Activated T-cell treated with anti-CD3 and anti-CD28 coated beads, Interleukin-2, amount 50 U/mL, for 72 hours (primary cell): ENCODE data around the gene TAAR6. TPM values are rescaled to one million over a fixed set of nuclear protein-coding genes. Genes with fewer than 3 reads are reported as not detected.
"Not testable (repeated sequence)": the region's sequence is repeated elsewhere in the genome, so short reads cannot be mapped to it uniquely, and the experiment has no call there.

ENCODE experiments used
- ATAC-seq, 2 donors: fragments of 150-1000 bp; cut with Tn5 transposase; replicated peaks in 1 of 2; 2 replicates each; pipeline ENCODE4 v1.10.0; 2021; ENCODE audit warnings: moderate library complexity in 2 of 2, mild to moderate bottlenecking in 1 of 2
- DNase-seq, 2 donors: peaks; one replicate each; pipeline ENCODE4 v3.0.0; 2021 to 2022; ENCODE audit warnings: mixed read lengths in 1 of 2
- H3K27ac Mint-ChIP-seq: one replicate; pipeline ENCODE4 v1.8.0; 2022; ENCODE audit warnings: mild to moderate bottlenecking, moderate library complexity, mixed read lengths
- H3K27me3 Mint-ChIP-seq: one replicate; pipeline ENCODE4 v1.8.0; 2022; ENCODE audit warnings: low read depth, mixed read lengths
- H3K36me3 Mint-ChIP-seq, 2 donors: one replicate each; pipeline ENCODE4 v1.8.0; 2022; ENCODE audit warnings: mixed read lengths in 2 of 2, mild to moderate bottlenecking in 1 of 2; ENCODE audit not compliant: insufficient read depth in 2 of 2
- H3K4me1 Mint-ChIP-seq: one replicate; pipeline ENCODE4 v1.8.0; 2022; ENCODE audit warnings: low read depth, mixed read lengths
- H3K4me3 Mint-ChIP-seq, 2 donors: one replicate each; pipeline ENCODE4 v1.8.0; 2022; ENCODE audit warnings: mild to moderate bottlenecking in 2 of 2, mixed read lengths in 2 of 2, moderate library complexity in 2 of 2
- H3K9me3 Mint-ChIP-seq, 2 donors: one replicate each; pipeline ENCODE4 v1.8.0; 2022; ENCODE audit warnings: mixed read lengths in 2 of 2
- total RNA-seq, 2 donors: library from RNA; stranded (reverse); gene quantifications; one replicate each; pipeline ENCODE4 v1.2.3, GENCODE V29; 2022

The TAAR6 gene
- total RNA-seq, 2 donors from 2014 or later: not detected

- peaks cover 37% of the 10 kb centered on the region for H3K27me3 Mint-ChIP-seq
- H3K27ac Mint-ChIP-seq, ATAC-seq, H3K9me3 Mint-ChIP-seq, H3K36me3 Mint-ChIP-seq, DNase-seq, H3K4me3 Mint-ChIP-seq, H3K4me1 Mint-ChIP-seq: not testable (repeated sequence)
Measured at GRCh38 chr6:132600900-132601299, 30.8 kb downstream of the TAAR6 start.

- no peaks in the 10 kb centered on the region for H3K36me3 Mint-ChIP-seq
- H3K27me3 Mint-ChIP-seq: peaks cover 31% of the 10 kb centered on the region
- DNase-seq: no peak
- no peak for ATAC-seq
- H3K4me3 Mint-ChIP-seq: no peak overlapping the region
- no peaks in the 10 kb centered on the region for H3K4me1 Mint-ChIP-seq
- no peaks in the 10 kb centered on the region for H3K9me3 Mint-ChIP-seq
- H3K27ac Mint-ChIP-seq: no peak overlapping the region
Measured at GRCh38 chr6:132604635-132605152, 34.6 kb downstream of the TAAR6 start.

GRCh38 chr6:132607544-132608233 is 37.6 kb downstream of the TAAR6 start:
- H3K9me3 Mint-ChIP-seq: no peaks in the 10 kb centered on the region
- ATAC-seq (no peak), DNase-seq (no peak)
- H3K4me3 Mint-ChIP-seq: no peak overlapping the region
- peaks cover 29% of the 10 kb centered on the region for H3K27me3 Mint-ChIP-seq
- no peaks in the 10 kb centered on the region for H3K36me3 Mint-ChIP-seq
- H3K27ac Mint-ChIP-seq: no peak overlapping the region
- no peaks in the 10 kb centered on the region for H3K4me1 Mint-ChIP-seq

GRCh38 chr6:132611616-132612015 is 41.5 kb downstream of the TAAR6 start:
- ATAC-seq (no peak), DNase-seq (no peak)
- Mint-ChIP-seq H3K4me3 (no peak overlapping the region), H3K27me3 (peaks cover 9% of the 10 kb centered on the region), H3K4me1 (no peaks in the 10 kb centered on the region), H3K9me3 (no peaks in the 10 kb centered on the region), H3K27ac (no peak overlapping the region), H3K36me3 (no peaks in the 10 kb centered on the region)

GRCh38 chr6:132612449-132613108 is 42.5 kb downstream of the TAAR6 start:
- Mint-ChIP-seq H3K27ac (peak overlapping the region; percentile 51), H3K36me3 (no peaks in the 10 kb centered on the region), H3K4me1 (no peaks in the 10 kb centered on the region), H3K9me3 (no peaks in the 10 kb centered on the region), H3K27me3 (peaks cover 7% of the 10 kb centered on the region), H3K4me3 (peak overlapping the region in 1 of 2 donors; percentile 26)
- no peak for DNase-seq
- ATAC-seq: no peak

- peak overlapping the region; percentile 34 to 53 for H3K4me3 Mint-ChIP-seq
- no peak for DNase-seq
- H3K27ac Mint-ChIP-seq: no peak overlapping the region
- H3K36me3 Mint-ChIP-seq: no peaks in the 10 kb centered on the region
- H3K27me3 Mint-ChIP-seq: peaks cover 12% of the 10 kb centered on the region
- H3K4me1 Mint-ChIP-seq: no peaks in the 10 kb centered on the region
- H3K9me3 Mint-ChIP-seq: no peaks in the 10 kb centered on the region
- ATAC-seq: no peak
Measured at GRCh38 chr6:132614554-132614953, 44.4 kb downstream of the TAAR6 start.

GRCh38 chr6:132616677-132617076 is 46.6 kb downstream of the TAAR6 start:
- no peak for ATAC-seq
- no peaks in the 10 kb centered on the region for H3K4me1 Mint-ChIP-seq
- no peaks in the 10 kb centered on the region for H3K9me3 Mint-ChIP-seq
- DNase-seq: no peak
- H3K27me3 Mint-ChIP-seq: peaks cover 12% of the 10 kb centered on the region
- H3K27ac Mint-ChIP-seq: no peak overlapping the region
- no peak overlapping the region for H3K4me3 Mint-ChIP-seq
- no peaks in the 10 kb centered on the region for H3K36me3 Mint-ChIP-seq

Other genes starting within 250 kb of the TAAR6 start
- not detected for gene MOXD1, start 168.8 kb upstream of the TAAR6 start, total RNA-seq
- 10 to 100 TPM; 10.6 to 15.3 TPM for gene STX7, start 57.2 kb upstream of the TAAR6 start, total RNA-seq
- not detected for gene TAAR9, start 32.0 kb upstream of the TAAR6 start, total RNA-seq
- gene TAAR8, start 17.6 kb upstream of the TAAR6 start, total RNA-seq: not detected
- not detected for gene TAAR5, start 19.4 kb downstream of the TAAR6 start, total RNA-seq
- not detected for gene TAAR2, start 54.0 kb downstream of the TAAR6 start, total RNA-seq
- not detected for gene TAAR1, start 88.9 kb downstream of the TAAR6 start, total RNA-seq
- gene VNN1, start 143.7 kb downstream of the TAAR6 start, total RNA-seq: not detected
- 10 to 100 TPM; 14.4 to 16.6 TPM for gene VNN2, start 187.6 kb downstream of the TAAR6 start, total RNA-seq
- gene SLC18B1, start 228.3 kb downstream of the TAAR6 start, total RNA-seq: 1 to 10 TPM; 5.1 to 6.9 TPM
- gene RPS12, start 244.2 kb downstream of the TAAR6 start, total RNA-seq: 1,000 to 10,000 TPM; 1,863 to 1,938 TPM